IMR-90 (cell line): ENCODE measurements around the gene NTRK2. TPM values are rescaled to one million over a fixed set of nuclear protein-coding genes. Genes with fewer than 3 reads are reported as not detected.

Source experiments
- ATAC-seq: fragments of 200-7000 bp; cut with Tn5 transposase; 2 replicates; pipeline ENCODE4 v1.9.1; 2020; ENCODE audit warnings: low read depth, mild to moderate bottlenecking, moderate library complexity
- BruUV-seq: library from RNA; stranded (reverse); fragments of 400-500 nt; replicated peaks from 2 replicates; lab custom pipeline; 2021; lab: Mats Ljungman, UMichigan
- CTCF ChIA-PET: fragments of 300-600 bp; formaldehyde crosslinking; extraction: SDS; loops from one replicate; lab custom pipeline; 2021; ENCODE audit warnings: antibody characterized with exemption; lab: Yijun Ruan, JAX
- POLR2A ChIA-PET: fragments of 300-600 bp; sonication (Branson Sonifier 250); formaldehyde crosslinking; loops from one replicate; lab custom pipeline; 2022; ENCODE audit warnings: antibody characterized with exemption; ENCODE audit not compliant: unreplicated experiment; lab: Charles Lee
- DNase-seq: peaks from one replicate; pipeline ENCODE4 v3.0.0; 2013
- H2AFZ ChIP-seq: replicated peaks from 2 replicates; pipeline ENCODE3; 2013; ENCODE audit warnings: low read length, mild to moderate bottlenecking; ENCODE audit not compliant: poor library complexity
- H2AK5ac ChIP-seq: 2 replicates; pipeline ENCODE4 v1.6.1; 2013; ENCODE audit warnings: low read depth, low read length, inconsistent platforms
- H2AK9ac ChIP-seq: replicated peaks from 2 replicates; pipeline ENCODE3; 2013; ENCODE audit warnings: mild to moderate bottlenecking, low read depth, low read length, moderate library complexity; ENCODE audit not compliant: poor library complexity
- H2BK120ac ChIP-seq: 2 replicates; pipeline ENCODE4 v1.6.1; 2013; ENCODE audit warnings: low read depth, low read length, inconsistent platforms
- H2BK15ac ChIP-seq: 3 replicates; pipeline ENCODE4 v1.6.1; 2013; ENCODE audit warnings: low read depth, low read length, inconsistent platforms
- H2BK20ac ChIP-seq: 2 replicates; pipeline ENCODE4 v1.6.1; 2013; ENCODE audit warnings: low read depth, mild to moderate bottlenecking, inconsistent platforms, low read length, moderate library complexity
- H2BK5ac ChIP-seq: 2 replicates; pipeline ENCODE4 v1.6.1; 2013; ENCODE audit warnings: mild to moderate bottlenecking, low read depth, low read length, inconsistent platforms; ENCODE audit not compliant: poor library complexity, severe bottlenecking
- H3K14ac ChIP-seq: replicated peaks from 2 replicates; pipeline ENCODE4 v1.6.1; 2013; ENCODE audit warnings: low read depth, low read length, inconsistent platforms
- H3K18ac ChIP-seq: 2 replicates; pipeline ENCODE4 v1.6.1; 2013; ENCODE audit warnings: low read depth, low read length, control low read depth
- H3K23ac ChIP-seq: 2 replicates; pipeline ENCODE4 v1.6.1; 2013; ENCODE audit warnings: low read depth, low read length, inconsistent platforms
- H3K27ac ChIP-seq: 2 replicates; pipeline ENCODE4 v1.5.1; 2013; ENCODE audit warnings: mild to moderate bottlenecking, control low read depth, low read length; ENCODE audit not compliant: insufficient read depth
- H3K27me3 ChIP-seq: 2 replicates; pipeline ENCODE4 v1.6.1; 2013; ENCODE audit warnings: low read length; ENCODE audit not compliant: control insufficient read depth, insufficient read depth
- H3K36me3 ChIP-seq: 2 replicates; pipeline ENCODE4 v1.6.1; 2013; ENCODE audit warnings: low read length, mixed read lengths; ENCODE audit not compliant: control insufficient read depth, insufficient read depth
- H3K4ac ChIP-seq: 2 replicates; pipeline ENCODE4 v1.6.1; 2013; ENCODE audit warnings: low read depth, low read length, inconsistent platforms
- H3K4me1 ChIP-seq: 2 replicates; pipeline ENCODE4 v1.6.1; 2013; ENCODE audit warnings: low read length, mixed read lengths; ENCODE audit not compliant: control insufficient read depth, insufficient read depth
- H3K4me2 ChIP-seq: 2 replicates; pipeline ENCODE4 v1.6.1; 2013; ENCODE audit warnings: low read depth, mild to moderate bottlenecking, control low read depth, low read length, moderate library complexity
- H3K4me3 ChIP-seq: 2 replicates; pipeline ENCODE4 v1.5.1; 2013; ENCODE audit warnings: low read depth, mild to moderate bottlenecking, control low read depth, low read length, moderate library complexity; ENCODE audit not compliant: insufficient read depth
- H3K56ac ChIP-seq: 2 replicates; pipeline ENCODE4 v1.6.1; 2013; ENCODE audit warnings: low read length, inconsistent platforms; ENCODE audit not compliant: insufficient read depth; ENCODE audit errors: extremely low read depth
- H3K79me1 ChIP-seq, 2 experiments: 2 replicates each; pipeline ENCODE4 v1.6.1; 2013; ENCODE audit warnings: low read length in 2 of 2, inconsistent platforms in 1 of 2, low read depth in 1 of 2
- H3K9ac ChIP-seq: 2 replicates; pipeline ENCODE4 v1.6.1; 2013; ENCODE audit warnings: low read depth, low read length, control low read depth
- H3K9me1 ChIP-seq: 2 replicates; pipeline ENCODE4 v1.6.1; 2013; ENCODE audit warnings: low read length, inconsistent platforms; ENCODE audit not compliant: insufficient read depth
- H3K9me3 ChIP-seq: 2 replicates; pipeline ENCODE4 v1.6.1; 2013; ENCODE audit warnings: low read length; ENCODE audit not compliant: control insufficient read depth, insufficient read depth
- H4K20me1 ChIP-seq: 2 replicates; pipeline ENCODE4 v1.6.1; 2013; ENCODE audit warnings: low read length, inconsistent platforms; ENCODE audit not compliant: insufficient read depth
- H4K5ac ChIP-seq: 2 replicates; pipeline ENCODE4 v1.6.1; 2013; ENCODE audit warnings: mild to moderate bottlenecking, low read depth, low read length, control low read depth
- H4K8ac ChIP-seq, 2 experiments: 2 replicates each; pipeline ENCODE4 v1.6.1; 2013; ENCODE audit warnings: low read depth in 2 of 2, low read length in 2 of 2, control low read depth in 1 of 2, inconsistent platforms in 1 of 2
- H4K91ac ChIP-seq: 2 replicates; pipeline ENCODE4 v1.6.1; 2013; ENCODE audit warnings: low read depth, low read length, inconsistent platforms; ENCODE audit not compliant: insufficient read depth
- CTCF ChIP-seq: conservative IDR thresholded peaks from 2 replicates; pipeline ENCODE4 v1.5.1; 2012; ENCODE audit warnings: mild to moderate bottlenecking, low read depth, low read length, improper control_type of control experiment
- FOS ChIP-seq: fragments of 150-350 bp; IDR thresholded peaks from 2 replicates; pipeline ENCODE4 v1.6.1; 2016; ENCODE audit warnings: low read depth, low read length
- MAFK ChIP-seq: IDR thresholded peaks from 2 replicates; pipeline ENCODE4 v1.6.1; 2012; ENCODE audit warnings: low read depth, low read length, improper control_type of control experiment
- POLR2A ChIP-seq: IDR thresholded peaks from 2 replicates; pipeline ENCODE4 v1.6.1; 2012; ENCODE audit warnings: mild to moderate bottlenecking, low read depth, low read length
- RFX5 ChIP-seq: IDR thresholded peaks from 2 replicates; pipeline ENCODE4 v1.8.0; 2012; ENCODE audit warnings: low read depth, mild to moderate bottlenecking, low read length, moderate library complexity
- WGBS, 2 experiments: methylation state at CpG; one replicate each; pipeline versions ENCODE4 v1.1.5 to v1.1.7; 2013; ENCODE audit warnings: missing lambda C conversion rate in 2 of 2; ENCODE audit not compliant: insufficient read length in 1 of 2; ENCODE audit errors: extremely low coverage in 2 of 2; 5-methylcytosine and 5-hydroxymethylcytosine counted together
- dilution Hi-C: fragments of 300-500 bp; cut with HindIII; formaldehyde crosslinking; loops from one replicate; pipeline ENCODE4 v1.14.3; 2018; ENCODE audit warnings: low sequenced_read_pairs; ENCODE audit not compliant: unreplicated experiment
- in situ Hi-C: fragments of 300-500 bp; cut with MboI; formaldehyde crosslinking; loops from 3 replicates; pipeline ENCODE4 v1.14.3; 2019; ENCODE audit warnings: low sequenced_read_pairs, inconsistent platforms, mixed read lengths
- intact Hi-C: fragments of 100-400 bp; cut with micrococcal nuclease; formaldehyde crosslinking; loops from 2 replicates; pipeline ENCODE4 v1.10.0; 2022
- polyA plus RNA-seq, 3 experiments: library from polyadenylated mRNA; depleted of rRNA; stranded (reverse); fragments of >200 nt; gene quantifications; 2 replicates each; pipeline ENCODE4 v1.2.3, GENCODE V29; 2012; ENCODE audit warnings: low replicate concordance in 1 of 3
- total RNA-seq: library from RNA; depleted of rRNA; stranded (reverse); fragments of >200 nt; gene quantifications from 2 replicates; pipeline ENCODE4 v1.2.3, GENCODE V29; 2012

The NTRK2 gene
- total and polyA plus RNA-seq, 2 of the 4 experiments (the other 2 are of a cell fraction): under 0.01 to 0.02 TPM

DNA sequence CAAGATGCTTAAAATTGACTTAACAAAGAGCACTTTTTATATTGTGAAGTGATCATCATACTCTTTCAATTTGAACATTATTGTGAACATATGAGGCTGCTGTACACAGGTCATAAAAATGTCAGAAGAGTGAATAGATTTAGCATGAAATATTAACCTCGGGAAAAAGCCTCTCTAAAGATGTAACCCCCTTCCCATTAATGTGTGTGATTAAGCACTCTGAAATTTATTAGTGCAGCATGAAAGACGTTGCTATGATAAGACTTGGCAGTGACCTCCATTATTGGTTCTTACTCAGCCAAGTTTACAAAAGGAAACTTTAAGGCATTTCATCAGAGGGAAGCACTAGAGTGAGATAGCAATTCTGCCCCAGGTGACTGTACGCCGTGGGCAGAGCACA, 326.5 kb downstream of the NTRK2 start:
- Histone ChIP-seq H3K79me1 (no peaks in the 10 kb centered on the region), H3K27me3 (no peaks in the 10 kb centered on the region), H4K5ac (no peak overlapping the region), H2BK120ac (no peak overlapping the region), H3K4me3 (no peak overlapping the region), H3K18ac (no peak overlapping the region), H3K36me3 (no peaks in the 10 kb centered on the region), H2BK5ac (no peak overlapping the region), H2AK9ac (no peak overlapping the region), H3K9me1 (no peaks in the 10 kb centered on the region), H3K9me3 (peaks cover 22% of the 10 kb centered on the region), H3K4me2 (no peak overlapping the region), H2BK20ac (no peak overlapping the region), H4K91ac (no peak overlapping the region), H2AK5ac (no peak overlapping the region), H3K56ac (no peak overlapping the region), H3K9ac (no peak overlapping the region), H2BK15ac (no peak overlapping the region), H3K23ac (no peak overlapping the region), H4K20me1 (no peaks in the 10 kb centered on the region), H3K4me1 (no peaks in the 10 kb centered on the region), H3K27ac (no peak overlapping the region), H3K14ac (no peak overlapping the region), H2AFZ (no peak overlapping the region), H4K8ac (no peak overlapping the region), H3K4ac (no peak overlapping the region)
- ChIA-PET CTCF (no interaction called here), POLR2A (no interaction called here)
- no CpG with 5 or more reads among the region's 4 CpGs for WGBS, 2 experiments
- ATAC-seq (no peak), DNase-seq (no peak)
- in situ Hi-C loops (no loop called here), dilution Hi-C loops (no loop called here), intact Hi-C loops (no loop called here)
- TF ChIP-seq RFX5 (no peak), POLR2A (no peak), MAFK (no peak), FOS (no peak), CTCF (no peak)
- no TSS peak for BruUV-seq
